IPS-20b (cell line): ENCODE results near the gene MAGI2.

ENCODE experiments used
- H3K27ac ChIP-seq: one replicate; pipeline ENCODE4 v1.5.1; 2013; ENCODE audit warnings: low read length
- H3K27me3 ChIP-seq: 2 replicates; pipeline ENCODE4 v1.6.1; 2013; ENCODE audit warnings: mild to moderate bottlenecking, low read length, inconsistent platforms; ENCODE audit not compliant: insufficient read depth
- H3K36me3 ChIP-seq: 2 replicates; pipeline ENCODE4 v1.6.1; 2013; ENCODE audit warnings: low read depth, mild to moderate bottlenecking, inconsistent platforms, low read length, moderate library complexity; ENCODE audit not compliant: insufficient read depth
- H3K4me1 ChIP-seq: 2 replicates; pipeline ENCODE4 v1.6.1; 2013; ENCODE audit warnings: mild to moderate bottlenecking, control low read depth, inconsistent platforms, low read length, moderate library complexity; ENCODE audit not compliant: insufficient read depth
- H3K4me3 ChIP-seq: 2 replicates; pipeline ENCODE4 v1.5.1; 2013; ENCODE audit warnings: mild to moderate bottlenecking, low read length, inconsistent platforms
- H3K9ac ChIP-seq: 2 replicates; pipeline ENCODE4 v1.6.1; 2013; ENCODE audit warnings: low read depth, mild to moderate bottlenecking, inconsistent platforms, low read length, moderate library complexity
- H3K9me3 ChIP-seq: 2 replicates; pipeline ENCODE4 v1.6.1; 2013; ENCODE audit warnings: mild to moderate bottlenecking, low read depth, low read length, inconsistent platforms; ENCODE audit not compliant: insufficient read depth

Gene MAGI2

DNA sequence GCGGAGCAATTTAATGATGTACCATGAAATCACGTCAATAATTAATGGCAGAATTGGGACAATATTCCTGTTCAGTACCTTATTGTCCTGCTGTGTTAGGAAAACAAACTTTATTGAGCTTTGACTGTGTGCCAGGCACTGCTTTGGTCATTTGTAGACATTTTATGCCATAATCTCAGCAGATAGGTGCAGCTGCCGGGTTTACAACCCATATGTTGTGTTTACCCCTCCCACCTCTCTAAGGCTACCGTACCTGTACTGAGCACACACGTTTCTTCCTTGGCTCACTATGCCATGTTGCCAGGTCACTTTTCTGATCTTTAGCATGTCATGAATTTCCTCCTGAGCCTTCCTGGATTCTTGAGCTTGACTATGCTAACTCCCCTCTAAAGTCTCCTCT lies 1232.7 kb downstream of the MAGI2 start:
- Histone ChIP-seq H3K27ac (no peak overlapping the region), H3K9ac (no peak overlapping the region), H3K27me3 (no peaks in the 10 kb centered on the region), H3K4me1 (no peaks in the 10 kb centered on the region; the same call in 1 of the 2 replicates), H3K9me3 (no peaks in the 10 kb centered on the region), H3K4me3 (no peak overlapping the region), H3K36me3 (no peaks in the 10 kb centered on the region)

GRCh38 chr7:78218876-78219275 lies 1234.6 kb downstream of the MAGI2 start:
- no peak overlapping the region for H3K4me3 ChIP-seq
- H3K27ac ChIP-seq = no peak overlapping the region
- no peaks in the 10 kb centered on the region for H3K9me3 ChIP-seq
- H3K36me3 ChIP-seq = no peaks in the 10 kb centered on the region
- no peaks in the 10 kb centered on the region for H3K27me3 ChIP-seq
- H3K9ac ChIP-seq = no peak overlapping the region
- no peaks in the 10 kb centered on the region; the same call in 1 of the 2 replicates for H3K4me1 ChIP-seq

GRCh38 chr7:78218051-78218450 lies 1235.4 kb downstream of the MAGI2 start:
- H3K36me3 ChIP-seq = no peaks in the 10 kb centered on the region
- H3K4me1 ChIP-seq = no peaks in the 10 kb centered on the region; the same call in 1 of the 2 replicates
- H3K27me3 ChIP-seq = no peaks in the 10 kb centered on the region
- H3K4me3 ChIP-seq = no peak overlapping the region
- H3K9ac ChIP-seq = no peak overlapping the region
- H3K27ac ChIP-seq = no peak overlapping the region
- no peaks in the 10 kb centered on the region for H3K9me3 ChIP-seq

DNA sequence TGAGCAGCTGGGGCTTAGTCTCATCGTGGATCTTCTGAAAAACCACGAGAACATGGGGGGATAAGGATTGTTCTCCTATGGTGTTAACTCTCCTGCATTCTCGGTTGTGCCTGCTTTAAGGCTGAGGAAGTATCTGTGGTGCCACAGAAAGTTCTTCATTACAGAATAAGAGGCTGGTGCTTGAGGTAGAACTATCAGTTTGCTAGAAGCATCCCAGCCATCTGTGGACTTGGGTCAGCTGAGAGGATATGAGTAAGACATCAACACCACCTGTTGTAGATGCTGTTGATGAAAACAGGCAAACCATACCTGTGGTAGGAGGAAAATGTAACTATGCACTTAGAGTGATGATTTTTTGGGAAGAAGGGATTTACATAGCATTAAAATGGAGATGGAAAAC lies 1238.3 kb downstream of the MAGI2 start:
- Histone ChIP-seq H3K9ac (no peak overlapping the region), H3K9me3 (no peaks in the 10 kb centered on the region), H3K27ac (no peak overlapping the region), H3K4me3 (no peak overlapping the region), H3K27me3 (no peaks in the 10 kb centered on the region), H3K4me1 (no peaks in the 10 kb centered on the region; the same call in 1 of the 2 replicates), H3K36me3 (no peaks in the 10 kb centered on the region)

- H3K27me3 ChIP-seq = no peaks in the 10 kb centered on the region
- no peak overlapping the region for H3K4me3 ChIP-seq
- no peaks in the 10 kb centered on the region for H3K36me3 ChIP-seq
- H3K9me3 ChIP-seq = no peaks in the 10 kb centered on the region
- H3K9ac ChIP-seq = no peak overlapping the region
- no peaks in the 10 kb centered on the region; the same call in 1 of the 2 replicates for H3K4me1 ChIP-seq
- no peak overlapping the region for H3K27ac ChIP-seq
Observed at GRCh38 chr7:78213402-78213801, 1240.1 kb downstream of the MAGI2 start.

GRCh38 chr7:78212476-78213060 lies 1240.9 kb downstream of the MAGI2 start:
- Histone ChIP-seq H3K4me1 (no peaks in the 10 kb centered on the region; the same call in 1 of the 2 replicates), H3K27me3 (no peaks in the 10 kb centered on the region), H3K4me3 (no peak overlapping the region), H3K36me3 (no peaks in the 10 kb centered on the region), H3K9ac (no peak overlapping the region), H3K9me3 (no peaks in the 10 kb centered on the region), H3K27ac (no peak overlapping the region)

- Histone ChIP-seq H3K27me3 (no peaks in the 10 kb centered on the region), H3K9me3 (no peaks in the 10 kb centered on the region), H3K4me1 (no peaks in the 10 kb centered on the region), H3K36me3 (no peaks in the 10 kb centered on the region), H3K9ac (no peak overlapping the region), H3K27ac (no peak overlapping the region), H3K4me3 (no peak overlapping the region)
Observed at GRCh38 chr7:78207269-78207668, 1246.2 kb downstream of the MAGI2 start.

- H3K27me3 ChIP-seq = no peaks in the 10 kb centered on the region
- H3K4me1 ChIP-seq = no peaks in the 10 kb centered on the region
- H3K36me3 ChIP-seq = no peaks in the 10 kb centered on the region
- no peak overlapping the region for H3K4me3 ChIP-seq
- no peak overlapping the region for H3K9ac ChIP-seq
- no peak overlapping the region for H3K27ac ChIP-seq
- no peaks in the 10 kb centered on the region for H3K9me3 ChIP-seq
Observed at GRCh38 chr7:78206769-78207168, 1246.7 kb downstream of the MAGI2 start.

DNA sequence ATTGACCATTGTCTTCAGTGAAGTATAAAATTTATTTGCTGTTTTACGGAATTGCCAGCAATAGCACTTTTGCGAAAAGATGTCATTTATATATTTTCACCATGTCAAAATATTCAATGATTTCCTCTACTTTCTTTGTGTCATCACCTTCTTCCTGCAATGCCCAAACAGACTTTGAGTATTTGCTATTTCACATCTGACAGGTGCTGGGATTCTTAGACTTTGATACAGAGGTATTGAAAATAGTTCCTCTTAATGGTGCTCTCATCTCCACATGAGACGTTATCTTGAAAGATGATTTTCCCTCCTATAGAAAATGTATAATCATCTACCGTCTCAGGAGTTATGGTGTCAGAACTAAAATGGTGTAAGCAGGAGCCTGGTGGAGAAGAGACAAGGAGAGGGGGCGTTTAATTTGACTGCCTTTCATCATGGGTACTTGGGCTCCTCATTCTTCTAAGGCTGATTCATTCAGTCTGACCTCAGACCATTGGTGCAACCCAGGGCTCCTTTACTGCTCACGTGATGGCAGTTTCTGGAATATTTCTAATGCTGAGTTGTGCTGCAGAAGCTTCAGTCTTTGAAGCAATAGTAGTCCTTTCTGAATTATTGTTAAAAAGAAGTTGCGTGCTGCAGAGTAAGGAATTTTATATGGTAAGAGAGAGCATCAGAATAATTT lies 1250.3 kb downstream of the MAGI2 start:
- Histone ChIP-seq H3K4me3 (no peak overlapping the region), H3K9me3 (no peaks in the 10 kb centered on the region), H3K27me3 (no peaks in the 10 kb centered on the region), H3K9ac (no peak overlapping the region), H3K27ac (no peak overlapping the region), H3K36me3 (no peaks in the 10 kb centered on the region), H3K4me1 (no peaks in the 10 kb centered on the region)

DNA sequence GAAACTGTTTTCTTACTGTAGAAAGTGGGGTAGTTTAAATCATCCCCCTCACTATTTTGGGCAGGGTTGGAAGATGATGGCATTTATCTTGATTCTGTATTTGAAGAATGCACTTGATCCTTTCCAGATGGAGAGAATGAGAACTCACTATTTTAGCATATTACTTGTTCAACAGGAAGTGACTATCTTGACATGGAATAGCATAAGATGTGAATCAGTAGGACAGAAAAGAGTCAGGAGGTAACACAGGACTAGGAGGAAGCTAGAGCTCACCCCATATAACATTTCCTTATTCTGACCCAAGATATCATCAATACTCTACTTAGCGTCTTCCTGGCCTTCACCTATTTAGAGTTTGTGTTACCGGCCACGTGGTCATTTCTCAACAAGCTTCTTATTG lies 1254.7 kb downstream of the MAGI2 start:
- Histone ChIP-seq H3K27ac (no peak overlapping the region), H3K4me3 (no peak overlapping the region), H3K36me3 (no peaks in the 10 kb centered on the region), H3K9me3 (no peaks in the 10 kb centered on the region), H3K4me1 (no peaks in the 10 kb centered on the region), H3K9ac (no peak overlapping the region), H3K27me3 (no peaks in the 10 kb centered on the region)

DNA sequence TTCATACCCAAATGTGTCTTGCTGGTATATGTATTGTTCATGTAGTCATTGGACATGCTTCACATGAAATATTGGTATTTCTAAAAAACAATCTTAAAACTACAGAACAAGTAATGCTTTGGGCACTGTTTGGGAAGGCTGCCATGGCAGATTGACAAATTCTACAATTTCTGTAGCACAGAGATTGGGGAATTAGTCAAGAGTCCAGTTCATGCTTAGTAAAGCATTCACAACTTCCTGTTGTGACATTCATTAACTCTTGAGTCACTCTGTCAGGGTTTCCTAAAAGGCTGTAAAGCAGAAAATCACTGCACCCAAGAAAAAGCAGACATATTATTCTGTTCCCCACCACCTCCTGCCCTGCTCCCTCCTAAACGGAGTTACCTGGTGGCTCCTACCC lies 1256.0 kb downstream of the MAGI2 start:
- Histone ChIP-seq H3K9ac (no peak overlapping the region), H3K36me3 (no peaks in the 10 kb centered on the region), H3K9me3 (no peaks in the 10 kb centered on the region), H3K27me3 (no peaks in the 10 kb centered on the region), H3K4me3 (no peak overlapping the region), H3K4me1 (no peaks in the 10 kb centered on the region), H3K27ac (no peak overlapping the region)

GRCh38 chr7:78195281-78195680 lies 1258.2 kb downstream of the MAGI2 start:
- Histone ChIP-seq H3K9ac (no peak overlapping the region), H3K4me3 (no peak overlapping the region), H3K36me3 (no peaks in the 10 kb centered on the region), H3K27ac (no peak overlapping the region), H3K27me3 (no peaks in the 10 kb centered on the region), H3K9me3 (no peaks in the 10 kb centered on the region), H3K4me1 (no peaks in the 10 kb centered on the region)
